ENCODE results near the gene PTBP2.
A peak's percentile ranks its signal among the peaks of the same experiment; 100 is the strongest.

Gene PTBP2

GRCh38 chr1:96721416-96722160 lies at the start of gene PTBP2:
TSS of gene PTBP2 (plus strand) at chr1:96721784. CDS start at chr1:96721865, 81 bp downstream.
- TF ChIP-seq CTCF (IDR thresholded peaks at IDR 0.05; ENCODE audit: low read depth, low read length, missing control alignments): no peak
- DNase-seq (ENCODE audit: low read depth): no peak

GRCh38 chr1:96674915-96675314 lies 46.7 kb upstream of the PTBP2 start:
- no peak for TF ChIP-seq CTCF (IDR thresholded peaks at IDR 0.05; ENCODE audit: low read depth, low read length, missing control alignments)
- DNase-seq (ENCODE audit: low read depth): no peak
- H3K4me3 ChIP-seq (ENCODE audit: low read depth, low read length): no peak overlapping the region

More at GRCh38 chr1:96721416-96722160, at the start of gene PTBP2:
- H3K4me3 ChIP-seq (ENCODE audit: low read depth, low read length): peak within 1 kb of the TSS; percentile 72

- DNase-seq (ENCODE audit: low read depth): no peak
- no peak overlapping the region for H3K4me3 ChIP-seq (ENCODE audit: low read depth, low read length)
- no peak for TF ChIP-seq CTCF (IDR thresholded peaks at IDR 0.05; ENCODE audit: low read depth, low read length, missing control alignments)
These were observed 39.5 kb upstream of the PTBP2 start for GRCh38 chr1:96682056-96682455.

GRCh38 chr1:96683931-96684330 lies 37.7 kb upstream of the PTBP2 start:
- TF ChIP-seq CTCF (IDR thresholded peaks at IDR 0.05; ENCODE audit: low read depth, low read length, missing control alignments): no peak
- no peak for DNase-seq (ENCODE audit: low read depth)
- H3K4me3 ChIP-seq (ENCODE audit: low read depth, low read length): no peak overlapping the region

- no peak for TF ChIP-seq CTCF (IDR thresholded peaks at IDR 0.05; ENCODE audit: low read depth, low read length, missing control alignments)
- no peak for DNase-seq (ENCODE audit: low read depth)
- no peak overlapping the region for H3K4me3 ChIP-seq (ENCODE audit: low read depth, low read length)
These were observed 36.8 kb upstream of the PTBP2 start for GRCh38 chr1:96684744-96685143.

GRCh38 chr1:96688767-96689166 lies 32.8 kb upstream of the PTBP2 start:
- no peak for DNase-seq (ENCODE audit: low read depth)
- no peak overlapping the region for H3K4me3 ChIP-seq (ENCODE audit: low read depth, low read length)
- TF ChIP-seq CTCF (IDR thresholded peaks at IDR 0.05; ENCODE audit: low read depth, low read length, missing control alignments): no peak

- DNase-seq (ENCODE audit: low read depth): no peak
- no peak for TF ChIP-seq CTCF (IDR thresholded peaks at IDR 0.05; ENCODE audit: low read depth, low read length, missing control alignments)
- no peak overlapping the region for H3K4me3 ChIP-seq (ENCODE audit: low read depth, low read length)
These were observed 25.6 kb upstream of the PTBP2 start for GRCh38 chr1:96695954-96696353.

All from GM12864 (cell line).